Vagina (tissue), 2 donors: ENCODE data around the gene LHFPL5. TPM values are rescaled to one million over a fixed set of nuclear protein-coding genes. Genes with fewer than 3 reads are reported as not detected.

ENCODE experiments used
- DNase-seq, 2 donors: peaks; one replicate each; pipeline ENCODE4 v3.0.0-alpha.2; 2017; ENCODE audit errors: extremely low spot score in 2 of 2
- H3K27ac ChIP-seq: fragments of 200-600 bp; sonication (generic); one replicate; pipeline ENCODE4 v1.5.1; 2019
- H3K27me3 ChIP-seq: fragments of 200-600 bp; sonication (generic); one replicate; pipeline ENCODE4 v1.5.1; 2019
- H3K36me3 ChIP-seq, 2 donors: fragments of 200-600 bp; sonication (generic); one replicate each; pipeline ENCODE4 v1.5.1; 2017 to 2019
- H3K4me1 ChIP-seq: fragments of 200-600 bp; sonication (generic); one replicate; pipeline ENCODE4 v1.5.1; 2019
- H3K4me3 ChIP-seq, 2 donors: fragments of 200-600 bp; sonication (generic); 1 replicate in 1 of 2; 2 replicates in 1 of 2; pipeline ENCODE4 v1.5.1; 2016 to 2019
- H3K9me3 ChIP-seq: fragments of 200-600 bp; sonication (generic); one replicate; pipeline ENCODE4 v1.5.1; 2019
- CTCF ChIP-seq, 3 experiments: fragments of 450-650 bp in 2 of 3; fragments of 200-600 bp in 1 of 3; sonication (generic) in 1 of 3; IDR thresholded peaks; one replicate each; pipeline ENCODE4 v1.5.1; 2017 to 2019; ENCODE audit warnings: antibody characterized with exemption in 3 of 3, mild to moderate bottlenecking in 2 of 3, moderate library complexity in 2 of 3
- POLR2A ChIP-seq, 2 donors: fragments of 450-650 bp; IDR thresholded peaks; one replicate each; pipeline ENCODE4 v1.6.1; 2017; ENCODE audit warnings: antibody characterized with exemption in 2 of 2, mild to moderate bottlenecking in 2 of 2, moderate library complexity in 2 of 2
- POLR2AphosphoS5 ChIP-seq, 2 donors: sonication (generic); formaldehyde crosslinking; IDR thresholded peaks; one replicate each; pipeline ENCODE4 v1.9.0; 2017; ENCODE audit warnings: antibody characterized with exemption in 2 of 2, mild to moderate bottlenecking in 2 of 2, low read depth in 1 of 2; ENCODE audit not compliant: insufficient read depth in 1 of 2
- intact Hi-C: fragments of 100-400 bp; cut with DNase I; formaldehyde crosslinking; loops from one replicate; pipeline ENCODE4 v1.15.1; 2023
- total RNA-seq: library from RNA; depleted of rRNA; stranded (reverse); fragments of >200 nt; gene quantifications from one replicate; pipeline ENCODE4 v1.2.3, GENCODE V29; 2016

The LHFPL5 gene
- total RNA-seq, 1 donor from 2014 or later, result not detected

DNA sequence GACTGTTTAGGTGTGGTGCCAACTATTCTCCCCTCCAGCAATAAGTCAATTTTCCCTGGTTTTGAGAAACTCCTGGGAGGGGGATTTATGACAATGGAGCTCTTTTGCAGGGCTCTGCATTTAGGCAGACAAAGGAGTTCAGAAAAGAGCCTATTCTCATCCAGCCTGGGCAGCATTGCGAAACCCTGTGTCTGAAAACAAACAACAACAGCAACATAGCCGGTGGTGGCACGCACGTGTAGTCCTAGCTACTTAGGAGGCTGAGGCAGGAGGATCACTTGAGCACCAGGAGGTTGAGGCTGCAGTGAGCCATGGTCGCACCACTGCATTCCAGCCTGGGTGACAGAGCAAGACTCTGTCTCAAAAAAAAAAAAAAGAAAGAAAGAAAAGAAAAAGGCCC, 14.5 kb upstream of the LHFPL5 start:
- no peaks in the 10 kb centered on the region for H3K36me3 ChIP-seq
- no peaks in the 10 kb centered on the region for H3K27me3 ChIP-seq
- no peak for TF ChIP-seq CTCF (IDR thresholded peaks at IDR 0.05)
- TF ChIP-seq POLR2A (IDR thresholded peaks at IDR 0.05), result no peak
- no peak for TF ChIP-seq POLR2AphosphoS5 (IDR thresholded peaks at IDR 0.05; ENCODE audit: insufficient read depth in 1 of 2, low read depth in 1 of 2)
- no peaks in the 10 kb centered on the region for H3K9me3 ChIP-seq
- H3K4me1 ChIP-seq, result no peaks in the 10 kb centered on the region
- intact Hi-C loops, result no loop called here
- no peak for DNase-seq
- H3K27ac ChIP-seq, result no peak overlapping the region
- no peak overlapping the region for H3K4me3 ChIP-seq

GRCh38 chr6:35794536-35795452, 10.4 kb upstream of the LHFPL5 start:
- H3K36me3 ChIP-seq, result no peaks in the 10 kb centered on the region
- no peak for DNase-seq
- H3K4me1 ChIP-seq, result no peaks in the 10 kb centered on the region
- H3K9me3 ChIP-seq, result no peaks in the 10 kb centered on the region
- H3K27me3 ChIP-seq, result no peaks in the 10 kb centered on the region
- TF ChIP-seq POLR2A (IDR thresholded peaks at IDR 0.05), result no peak
- no peak for TF ChIP-seq CTCF (IDR thresholded peaks at IDR 0.05)
- no peak for TF ChIP-seq POLR2AphosphoS5 (IDR thresholded peaks at IDR 0.05; ENCODE audit: insufficient read depth in 1 of 2, low read depth in 1 of 2)
- no peak overlapping the region for H3K4me3 ChIP-seq
- intact Hi-C loops, result loop anchor here (5.0 kb wide), 1 partner anchor 1562 kb away; no protein-coding TSS in a partner anchor
- H3K27ac ChIP-seq, result no peak overlapping the region

- H3K27me3 ChIP-seq, result no peaks in the 10 kb centered on the region
- TF ChIP-seq CTCF (IDR thresholded peaks at IDR 0.05) (no peak), POLR2A (IDR thresholded peaks at IDR 0.05) (no peak), POLR2AphosphoS5 (IDR thresholded peaks at IDR 0.05; ENCODE audit: insufficient read depth in 1 of 2, low read depth in 1 of 2) (no peak)
Observed at GRCh38 chr6:35795453-35796071, 9.6 kb upstream of the LHFPL5 start.

DNA sequence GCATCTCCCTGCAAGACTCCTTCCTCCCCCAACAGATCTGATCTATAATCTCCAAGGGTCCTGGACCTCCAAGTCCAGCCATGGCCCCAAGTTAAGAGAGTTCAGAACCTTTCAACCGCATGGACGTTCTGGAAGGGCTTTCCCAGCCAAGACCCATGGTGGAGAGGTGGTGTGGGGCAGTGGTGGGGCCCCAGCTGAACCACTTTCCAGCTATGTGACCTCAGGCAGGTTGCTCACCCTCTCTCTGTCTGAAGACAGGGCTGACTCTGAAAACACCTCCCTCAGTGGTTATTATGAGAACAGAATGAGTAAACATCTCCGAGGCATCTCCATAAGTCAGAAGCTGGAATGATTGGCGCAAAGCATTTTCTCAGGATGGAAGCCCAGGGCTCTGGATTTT, 8.9 kb upstream of the LHFPL5 start:
- Histone ChIP-seq H3K27ac (no peak overlapping the region), H3K4me3 (no peak overlapping the region), H3K27me3 (no peaks in the 10 kb centered on the region), H3K4me1 (no peaks in the 10 kb centered on the region), H3K36me3 (no peaks in the 10 kb centered on the region), H3K9me3 (no peaks in the 10 kb centered on the region)
- DNase-seq, result no peak
- TF ChIP-seq POLR2A (IDR thresholded peaks at IDR 0.05) (no peak), CTCF (IDR thresholded peaks at IDR 0.05) (no peak), POLR2AphosphoS5 (IDR thresholded peaks at IDR 0.05; ENCODE audit: insufficient read depth in 1 of 2, low read depth in 1 of 2) (no peak)
- intact Hi-C loops, result loop anchor here (5.0 kb wide), 1 partner anchor 1564 kb away; no protein-coding TSS in a partner anchor

More at GRCh38 chr6:35795453-35796071, 9.6 kb upstream of the LHFPL5 start:
- Histone ChIP-seq H3K27ac (no peak overlapping the region), H3K4me1 (no peaks in the 10 kb centered on the region), H3K36me3 (no peaks in the 10 kb centered on the region), H3K9me3 (no peaks in the 10 kb centered on the region), H3K4me3 (no peak overlapping the region)
- intact Hi-C loops, result loop anchor here (5.0 kb wide), 1 partner anchor 1563 kb away; no protein-coding TSS in a partner anchor
- no peak for DNase-seq
